Testis (tissue), 3 donors: ENCODE results near the gene G0S2. TPM values are rescaled to one million over a fixed set of nuclear protein-coding genes. Genes with fewer than 3 reads are reported as not detected.

Source experiments
- DNase-seq: peaks from one replicate; pipeline ENCODE4 v3.0.0-alpha.2; 2019
- H3K27ac ChIP-seq, 2 donors: fragments of 200-600 bp; sonication (generic); one replicate each; pipeline ENCODE4 v1.5.1; 2019
- H3K27me3 ChIP-seq: fragments of 200-600 bp; sonication (generic); one replicate; pipeline ENCODE4 v1.5.1; 2019
- H3K36me3 ChIP-seq: fragments of 200-600 bp; sonication (generic); one replicate; pipeline ENCODE4 v1.5.1; 2017; ENCODE audit warnings: low read depth; ENCODE audit errors: missing control alignments
- H3K4me1 ChIP-seq: fragments of 200-600 bp; sonication (generic); one replicate; pipeline ENCODE4 v1.5.1; 2019
- H3K4me3 ChIP-seq, 2 donors: fragments of 200-600 bp; sonication (generic); one replicate each; pipeline ENCODE4 v1.5.1; 2017 to 2019
- H3K9me3 ChIP-seq: fragments of 200-600 bp; sonication (generic); one replicate; pipeline ENCODE4 v1.5.1; 2017
- CTCF ChIP-seq, 3 experiments: fragments of 450-650 bp in 2 of 3; fragments of 200-600 bp in 1 of 3; sonication (generic) in 1 of 3; IDR thresholded peaks; one replicate each; pipeline ENCODE4 v1.5.1; 2016 to 2019; ENCODE audit warnings: antibody characterized with exemption in 3 of 3, mild to moderate bottlenecking in 2 of 3, moderate library complexity in 1 of 3
- POLR2A ChIP-seq: fragments of 450-650 bp; IDR thresholded peaks from one replicate; pipeline ENCODE4 v1.6.1; 2017; ENCODE audit warnings: antibody characterized with exemption, mild to moderate bottlenecking, moderate library complexity
- WGBS, 2 donors: methylation state at CpG; one replicate each; pipeline ENCODE4 v1.1.5; 2018; 5-methylcytosine and 5-hydroxymethylcytosine counted together
- intact Hi-C: fragments of 100-400 bp; cut with DNase I; formaldehyde crosslinking; loops from one replicate; pipeline ENCODE4 v1.15.1; 2023; ENCODE audit warnings: low total_unique reads
- polyA plus RNA-seq: library from polyadenylated mRNA; stranded (reverse); fragments of 350-450 nt; fragmentation: Illumina TruSeq; extraction: RNeasy Lipid Tissue Mini Kit (QIAGEN cat#74804); gene quantifications from one replicate; pipeline ENCODE4 v1.2.3, GENCODE V29; 2014; ENCODE audit warnings: low read depth, low replicate concordance; ENCODE audit not compliant: insufficient read depth
- total RNA-seq, 2 donors: library from RNA; depleted of rRNA; stranded (reverse); fragments of >200 nt; gene quantifications; one replicate each; pipeline ENCODE4 v1.2.3, GENCODE V29; 2016

G0S2 gene
- total and polyA plus RNA-seq, 3 donors from 2014 or later = 59.1 to 84.1 (median 73.5) TPM

GRCh38 chr1:209685821-209686220 lies 10.6 kb downstream of the G0S2 start:
- WGBS, 2 donors = 59 to 66% methylated on average over 4 of the region's 4 CpGs
- no peak for DNase-seq
- no peaks in the 10 kb centered on the region for H3K27me3 ChIP-seq
- H3K36me3 ChIP-seq = no peaks in the 10 kb centered on the region
- no peaks in the 10 kb centered on the region for H3K9me3 ChIP-seq
- H3K4me1 ChIP-seq = peaks cover 20% of the 10 kb centered on the region
- intact Hi-C loops = no loop called here
- TF ChIP-seq CTCF (IDR thresholded peaks at IDR 0.05) (no peak), POLR2A (no peak)
- peak overlapping the region; percentile 35 to 65 for H3K27ac ChIP-seq
- H3K4me3 ChIP-seq = no peak overlapping the region

- Histone ChIP-seq H3K27ac (peak overlapping the region; percentile 35 to 74), H3K4me3 (no peak overlapping the region), H3K9me3 (no peaks in the 10 kb centered on the region), H3K36me3 (no peaks in the 10 kb centered on the region), H3K4me1 (peaks cover 20% of the 10 kb centered on the region), H3K27me3 (no peaks in the 10 kb centered on the region)
- WGBS, 2 donors = 36 to 56% methylated on average over 4 of the region's 4 CpGs
- TF ChIP-seq POLR2A (no peak), CTCF (IDR thresholded peaks at IDR 0.05) (no peak)
- DNase-seq = peak; percentile 51
- intact Hi-C loops = no loop called here
Observed at GRCh38 chr1:209686322-209686721, 11.1 kb downstream of the G0S2 start.

GRCh38 chr1:209688746-209689234 lies 13.6 kb downstream of the G0S2 start:
- peaks cover 20% of the 10 kb centered on the region for H3K4me1 ChIP-seq
- intact Hi-C loops = no loop called here
- TF ChIP-seq POLR2A (no peak), CTCF (IDR thresholded peaks at IDR 0.05) (no peak)
- no peaks in the 10 kb centered on the region for H3K9me3 ChIP-seq
- H3K27ac ChIP-seq = peak overlapping the region in 1 of 2 donors; percentile 74
- 67% methylated on average over 1 of the region's 1 CpG for WGBS, 2 donors
- DNase-seq = no peak
- H3K27me3 ChIP-seq = no peaks in the 10 kb centered on the region
- no peak overlapping the region for H3K4me3 ChIP-seq
- no peaks in the 10 kb centered on the region for H3K36me3 ChIP-seq

GRCh38 chr1:209689477-209689876 lies 14.3 kb downstream of the G0S2 start:
- no peak overlapping the region for H3K4me3 ChIP-seq
- 72 to 79% methylated on average over 4 of the region's 4 CpGs for WGBS, 2 donors
- no peaks in the 10 kb centered on the region for H3K36me3 ChIP-seq
- H3K27me3 ChIP-seq = no peaks in the 10 kb centered on the region
- H3K4me1 ChIP-seq = peaks cover 20% of the 10 kb centered on the region
- H3K9me3 ChIP-seq = no peaks in the 10 kb centered on the region
- H3K27ac ChIP-seq = no peak overlapping the region
- TF ChIP-seq POLR2A = no peak
- TF ChIP-seq CTCF (IDR thresholded peaks at IDR 0.05) = no peak
- intact Hi-C loops = no loop called here
- no peak for DNase-seq

- Histone ChIP-seq H3K9me3 (no peaks in the 10 kb centered on the region), H3K4me3 (no peak overlapping the region), H3K36me3 (no peaks in the 10 kb centered on the region), H3K27me3 (no peaks in the 10 kb centered on the region), H3K4me1 (peaks cover 14% of the 10 kb centered on the region), H3K27ac (no peak overlapping the region)
- intact Hi-C loops = loop anchor here (5.0 to 10.0 kb wide), 2 partner anchors 54 to 114 kb away; no protein-coding TSS in a partner anchor
- DNase-seq = no peak
- TF ChIP-seq CTCF (IDR thresholded peaks at IDR 0.05) = no peak
- no peak for TF ChIP-seq POLR2A
- WGBS, 2 donors = 64 to 66% methylated on average over 3 of the region's 3 CpGs
Observed at GRCh38 chr1:209691237-209691636, 16.0 kb downstream of the G0S2 start.
